ENCODE results near the gene SPIRE1. TPM values are rescaled to one million over a fixed set of nuclear protein-coding genes. Genes with fewer than 3 reads are reported as not detected.

Gene SPIRE1
- total RNA-seq, 2 donors from 2014 or later = 1.1 to 3.5 TPM

Other genes with a start within 250 kb of the SPIRE1 start
- 10 to 100 TPM in 1 of 2 donors, 1 to 10 TPM in 1; 8.9 to 10.5 TPM for gene CEP76, start 44.6 kb upstream of the SPIRE1 start, total RNA-seq
- 10 to 100 TPM; 49.6 to 60.7 TPM for gene PSMG2, start 44.9 kb upstream of the SPIRE1 start, total RNA-seq
- 10 to 100 TPM; 72.8 to 74.8 TPM for gene PTPN2, start 226.1 kb upstream of the SPIRE1 start, total RNA-seq